Erythroblast (primary cell): ENCODE results near the gene LUC7L.
"Not testable (repeated sequence)": the region's sequence is repeated elsewhere in the genome, so short reads cannot be mapped to it uniquely, and the experiment has no call there.

Source experiments
- GATA1 ChIP-seq: IDR thresholded peaks from 2 replicates; pipeline ENCODE4 v1.6.1; 2011; ENCODE audit warnings: low read depth, mild to moderate bottlenecking, control low read depth, low read length, moderate library complexity
- POLR2A ChIP-seq: IDR thresholded peaks from 2 replicates; pipeline ENCODE4 v1.6.1; 2011; ENCODE audit warnings: mild to moderate bottlenecking, low read length

DNA sequence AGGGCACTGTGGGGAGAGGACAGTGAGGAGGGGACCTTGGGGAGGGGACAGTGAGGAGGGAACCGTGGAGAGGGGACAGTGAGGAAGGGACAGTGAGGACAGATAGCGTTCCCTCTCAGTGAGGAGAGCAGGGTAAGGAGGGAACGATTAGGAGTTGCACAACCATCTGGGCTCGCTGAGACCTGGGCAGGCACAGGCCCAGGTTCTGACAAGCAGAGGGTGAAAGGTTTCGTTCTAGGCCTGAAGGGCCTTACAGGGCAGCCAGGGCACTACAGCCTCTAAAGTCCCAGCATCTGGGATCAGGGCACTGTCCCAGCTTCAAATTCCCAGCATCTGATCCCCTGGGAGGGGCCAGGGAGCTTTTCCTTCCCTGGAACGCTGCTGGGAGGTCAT is 76.1 kb downstream of the LUC7L start:
- TF ChIP-seq POLR2A, GATA1: not testable (repeated sequence)
